ENCODE results near the gene CCT7.

GRCh38 chr2:73228631-73229030 lies 5.5 kb upstream of the CCT7 start:
- TF ChIP-seq, protein P1, sequence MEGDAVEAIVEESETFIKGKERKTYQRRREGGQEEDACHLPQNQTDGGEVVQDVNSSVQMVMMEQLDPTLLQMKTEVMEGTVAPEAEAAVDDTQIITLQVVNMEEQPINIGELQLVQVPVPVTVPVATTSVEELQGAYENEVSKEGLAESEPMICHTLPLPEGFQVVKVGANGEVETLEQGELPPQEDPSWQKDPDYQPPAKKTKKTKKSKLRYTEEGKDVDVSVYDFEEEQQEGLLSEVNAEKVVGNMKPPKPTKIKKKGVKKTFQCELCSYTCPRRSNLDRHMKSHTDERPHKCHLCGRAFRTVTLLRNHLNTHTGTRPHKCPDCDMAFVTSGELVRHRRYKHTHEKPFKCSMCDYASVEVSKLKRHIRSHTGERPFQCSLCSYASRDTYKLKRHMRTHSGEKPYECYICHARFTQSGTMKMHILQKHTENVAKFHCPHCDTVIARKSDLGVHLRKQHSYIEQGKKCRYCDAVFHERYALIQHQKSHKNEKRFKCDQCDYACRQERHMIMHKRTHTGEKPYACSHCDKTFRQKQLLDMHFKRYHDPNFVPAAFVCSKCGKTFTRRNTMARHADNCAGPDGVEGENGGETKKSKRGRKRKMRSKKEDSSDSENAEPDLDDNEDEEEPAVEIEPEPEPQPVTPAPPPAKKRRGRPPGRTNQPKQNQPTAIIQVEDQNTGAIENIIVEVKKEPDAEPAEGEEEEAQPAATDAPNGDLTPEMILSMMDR (IDR thresholded peaks at IDR 0.05; ENCODE audit: low read depth, low read length) = no peak
- no peak for TF ChIP-seq EZH2phosphoT487 (IDR thresholded peaks at IDR 0.05; ENCODE audit: low read depth)
